Stomach (tissue), 9 donors: ENCODE measurements around the gene ABCA6. TPM values are rescaled to one million over a fixed set of nuclear protein-coding genes. Genes with fewer than 3 reads are reported as not detected.
"Not testable (repeated sequence)": the region's sequence is repeated elsewhere in the genome, so short reads cannot be mapped to it uniquely, and the experiment has no call there.

Experiments used
- DNase-seq, 2 donors: peaks; one replicate each; pipeline versions ENCODE4 v3.0.0 to v3.0.0-alpha.2; 2013 to 2019
- H3K27ac ChIP-seq, 5 donors: fragments of 200-600 bp in 4 of 5; sonication (generic) in 4 of 5; one replicate each; pipeline ENCODE4 v1.5.1; 2013 to 2019; ENCODE audit warnings: mild to moderate bottlenecking in 1 of 5, moderate library complexity in 1 of 5
- H3K27me3 ChIP-seq, 3 donors: fragments of 200-600 bp; sonication (generic); one replicate each; pipeline ENCODE4 v1.5.1; 2017 to 2019; ENCODE audit warnings: mixed run types in 1 of 3
- H3K36me3 ChIP-seq, 4 donors: fragments of 200-600 bp; sonication (generic); 1 replicate in 3 of 4; 2 replicates in 1 of 4; pipeline ENCODE4 v1.5.1; 2016 to 2019
- H3K4me1 ChIP-seq, 4 donors: fragments of 200-600 bp; sonication (generic); one replicate each; pipeline ENCODE4 v1.5.1; 2016 to 2019
- H3K4me3 ChIP-seq, 4 donors: fragments of 200-600 bp; sonication (generic) in 3 of 4; one replicate each; pipeline ENCODE4 v1.5.1; 2016 to 2019; ENCODE audit warnings: mild to moderate bottlenecking in 1 of 4
- H3K9me3 ChIP-seq, 4 donors: fragments of 200-600 bp; sonication (generic); one replicate each; pipeline ENCODE4 v1.5.1; 2016 to 2019
- EP300 ChIP-seq: sonication (generic); formaldehyde crosslinking; IDR thresholded peaks from one replicate; pipeline ENCODE4 v1.6.1; 2017; ENCODE audit warnings: antibody characterized with exemption
- POLR2A ChIP-seq, 4 donors: fragments of 450-650 bp; IDR thresholded peaks; one replicate each; pipeline ENCODE4 v1.6.1; 2016; ENCODE audit warnings: antibody characterized with exemption in 4 of 4, control low read depth in 2 of 4, mild to moderate bottlenecking in 1 of 4, moderate library complexity in 1 of 4
- POLR2AphosphoS5 ChIP-seq, 3 donors: sonication (generic); formaldehyde crosslinking; IDR thresholded peaks; one replicate each; pipeline ENCODE4 v1.6.1; 2016; ENCODE audit warnings: antibody characterized with exemption in 3 of 3
- WGBS, 5 donors: extraction: QIAGEN DNeasy Blood & Tissue Kit in 3 of 5; methylation state at CpG; one replicate each; pipeline versions ENCODE4 v1.1.5 to v1.1.7; 2013 to 2018; 5-methylcytosine and 5-hydroxymethylcytosine counted together
- intact Hi-C: fragments of 100-400 bp; cut with DNase I; formaldehyde crosslinking; loops from one replicate; pipeline ENCODE4 v1.15.1; 2023; ENCODE audit warnings: low total_unique reads
- polyA plus RNA-seq, 3 donors: library from polyadenylated mRNA; stranded (reverse); fragments of 200-250 nt; gene quantifications; one replicate each; pipeline ENCODE4 v1.2.3, GENCODE V29; 2013
- total RNA-seq, 5 donors: library from RNA; depleted of rRNA; stranded (reverse); fragments of >200 nt; gene quantifications; one replicate each; pipeline versions ENCODE4 v1.1.0 to v1.2.3, GENCODE V29; 2014 to 2016
- TF ChIP-seq, protein P1 (sequence below), 7 experiments: fragments of 450-650 bp in 4 of 7; fragments of 200-600 bp in 3 of 7; sonication (generic) in 3 of 7; IDR thresholded peaks; one replicate each; pipeline ENCODE4 v1.5.1; 2016 to 2019; ENCODE audit warnings: antibody characterized with exemption in 7 of 7, control low read depth in 2 of 7, mild to moderate bottlenecking in 1 of 7
- donor health status: healthy with polysubstance abuse.
- donor health status: Bipolar disorder and iron deficiency.
- donor health status: healthy.

Gene ABCA6
- total and polyA plus RNA-seq, 8 donors: 4.5 to 97.9 (median 19.2) TPM

DNA sequence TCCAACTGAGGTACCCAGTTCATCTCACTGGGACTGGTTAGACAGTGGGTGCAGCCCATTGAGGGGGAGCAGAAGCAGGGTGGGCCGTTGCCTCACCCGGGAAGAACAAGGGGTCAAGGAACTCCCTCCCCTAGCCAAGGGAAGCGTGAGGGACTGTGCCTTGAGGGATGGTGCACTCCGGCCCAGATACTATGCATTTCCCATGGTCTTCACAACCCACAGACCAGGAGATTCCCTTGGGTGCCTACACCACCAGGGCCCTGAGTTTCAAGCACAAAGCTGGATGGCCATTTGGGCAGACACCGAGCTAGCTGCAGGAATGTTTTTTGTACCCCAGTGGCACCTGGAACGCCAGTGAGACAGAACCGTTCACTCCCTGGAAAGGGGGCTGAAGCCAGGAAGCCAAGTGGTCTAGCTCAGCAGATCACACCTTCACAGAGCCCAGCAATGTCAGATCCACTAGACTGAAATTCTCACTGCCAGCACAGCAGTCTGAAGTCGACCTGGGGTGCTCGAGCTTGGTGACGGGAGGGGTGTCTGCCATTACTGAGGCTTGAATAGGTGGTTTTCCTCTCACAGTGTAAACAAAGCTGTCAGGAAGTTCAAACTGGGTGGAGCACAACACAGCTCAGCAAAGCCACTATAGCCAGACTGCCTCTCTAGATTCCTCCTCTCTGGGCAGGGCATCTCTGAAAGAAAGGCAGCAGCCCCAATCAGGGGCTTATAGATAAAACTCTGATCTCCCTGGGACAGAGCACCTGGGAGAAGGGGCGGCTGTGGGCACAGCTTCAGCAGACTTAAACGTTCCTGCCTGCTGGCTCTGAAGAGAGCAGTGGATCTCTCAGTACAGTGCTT, 71.1 kb downstream of the ABCA6 start:
- intact Hi-C loops, H3K4me3 ChIP-seq, H3K27ac ChIP-seq, H3K9me3 ChIP-seq, H3K27me3 ChIP-seq, H3K36me3 ChIP-seq: not testable (repeated sequence)
- peaks cover 0 to 13% (median 4%) of the 10 kb centered on the region in 4 donors for H3K4me1 ChIP-seq
- peak in 1 of 2 donors; percentile 51 for DNase-seq
- 50 to 79% (median 57%) methylated on average over 7 to 12 of the region's 12 CpGs for WGBS, 5 donors

- no peak for DNase-seq
- H3K9me3 ChIP-seq: peaks cover 0 to 1% (median 0%) of the 10 kb centered on the region in 4 donors
- no peak overlapping the region for H3K27ac ChIP-seq
- intact Hi-C loops: no loop called here
- TF ChIP-seq, protein P1, sequence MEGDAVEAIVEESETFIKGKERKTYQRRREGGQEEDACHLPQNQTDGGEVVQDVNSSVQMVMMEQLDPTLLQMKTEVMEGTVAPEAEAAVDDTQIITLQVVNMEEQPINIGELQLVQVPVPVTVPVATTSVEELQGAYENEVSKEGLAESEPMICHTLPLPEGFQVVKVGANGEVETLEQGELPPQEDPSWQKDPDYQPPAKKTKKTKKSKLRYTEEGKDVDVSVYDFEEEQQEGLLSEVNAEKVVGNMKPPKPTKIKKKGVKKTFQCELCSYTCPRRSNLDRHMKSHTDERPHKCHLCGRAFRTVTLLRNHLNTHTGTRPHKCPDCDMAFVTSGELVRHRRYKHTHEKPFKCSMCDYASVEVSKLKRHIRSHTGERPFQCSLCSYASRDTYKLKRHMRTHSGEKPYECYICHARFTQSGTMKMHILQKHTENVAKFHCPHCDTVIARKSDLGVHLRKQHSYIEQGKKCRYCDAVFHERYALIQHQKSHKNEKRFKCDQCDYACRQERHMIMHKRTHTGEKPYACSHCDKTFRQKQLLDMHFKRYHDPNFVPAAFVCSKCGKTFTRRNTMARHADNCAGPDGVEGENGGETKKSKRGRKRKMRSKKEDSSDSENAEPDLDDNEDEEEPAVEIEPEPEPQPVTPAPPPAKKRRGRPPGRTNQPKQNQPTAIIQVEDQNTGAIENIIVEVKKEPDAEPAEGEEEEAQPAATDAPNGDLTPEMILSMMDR (IDR thresholded peaks at IDR 0.05): no peak
- TF ChIP-seq POLR2A (IDR thresholded peaks at IDR 0.05): no peak
- TF ChIP-seq EP300: no peak
- no peak for TF ChIP-seq POLR2AphosphoS5 (IDR thresholded peaks at IDR 0.05)
- peaks cover 0 to 13% (median 4%) of the 10 kb centered on the region in 4 donors for H3K4me1 ChIP-seq
- no peak overlapping the region for H3K4me3 ChIP-seq
- no peaks in the 10 kb centered on the region for H3K27me3 ChIP-seq
- WGBS, 5 donors: 81 to 95% (median 92%) methylated on average over 5 of the region's 5 CpGs
- no peaks in the 10 kb centered on the region for H3K36me3 ChIP-seq
Observed at GRCh38 chr17:69069226-69069750, 72.4 kb downstream of the ABCA6 start.

- Histone ChIP-seq H3K27ac (no peak overlapping the region), H3K4me3 (no peak overlapping the region), H3K36me3 (no peaks in the 10 kb centered on the region), H3K27me3 (no peaks in the 10 kb centered on the region), H3K4me1 (peaks cover 0 to 13% (median 4%) of the 10 kb centered on the region in 4 donors), H3K9me3 (no peaks in the 10 kb centered on the region)
- DNase-seq: no peak
- TF ChIP-seq POLR2AphosphoS5 (IDR thresholded peaks at IDR 0.05): no peak
- no peak for TF ChIP-seq EP300
- TF ChIP-seq POLR2A (IDR thresholded peaks at IDR 0.05): no peak
- intact Hi-C loops: no loop called here
- WGBS, 5 donors: 92 to 97% (median 93%) methylated on average over 4 of the region's 4 CpGs
Observed at GRCh38 chr17:69067274-69068047, 74.2 kb downstream of the ABCA6 start.

DNA sequence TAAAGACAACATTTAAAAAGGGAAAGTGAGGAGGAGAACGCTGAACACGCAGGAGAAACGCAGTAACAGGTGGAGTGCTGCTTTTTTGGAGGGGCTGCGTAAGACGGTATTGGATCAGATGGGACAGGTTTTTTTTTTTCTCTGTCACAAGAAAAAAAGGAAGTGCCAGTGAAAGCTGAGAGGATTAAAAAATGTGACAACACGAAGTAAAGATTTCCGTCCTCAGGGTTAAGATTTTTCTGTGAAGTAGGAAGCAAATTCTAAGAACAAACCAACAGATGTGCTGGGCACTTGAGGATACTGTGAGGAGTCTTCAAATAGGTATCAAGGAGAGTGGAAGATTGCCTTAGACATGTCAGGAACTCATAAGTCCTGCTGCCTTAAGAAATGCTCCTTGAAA, 75.2 kb downstream of the ABCA6 start:
- Histone ChIP-seq H3K27ac (no peak overlapping the region), H3K9me3 (no peaks in the 10 kb centered on the region), H3K4me3 (no peak overlapping the region), H3K4me1 (peaks cover 0 to 13% (median 4%) of the 10 kb centered on the region in 4 donors), H3K36me3 (no peaks in the 10 kb centered on the region), H3K27me3 (no peaks in the 10 kb centered on the region)
- TF ChIP-seq EP300 (no peak), POLR2A (IDR thresholded peaks at IDR 0.05) (no peak), POLR2AphosphoS5 (IDR thresholded peaks at IDR 0.05) (no peak)
- TF ChIP-seq, protein P1 (IDR thresholded peaks at IDR 0.05): no peak
- WGBS, 5 donors: 76 to 91% (median 86%) methylated on average over 7 of the region's 7 CpGs
- no peak for DNase-seq
- intact Hi-C loops: no loop called here

- Histone ChIP-seq H3K36me3 (no peaks in the 10 kb centered on the region), H3K27me3 (no peaks in the 10 kb centered on the region), H3K4me3 (no peak overlapping the region), H3K9me3 (no peaks in the 10 kb centered on the region), H3K27ac (no peak overlapping the region), H3K4me1 (peaks cover 0 to 13% (median 0%) of the 10 kb centered on the region in 4 donors)
- intact Hi-C loops: no loop called here
- DNase-seq: no peak
- TF ChIP-seq POLR2A (IDR thresholded peaks at IDR 0.05) (no peak), EP300 (no peak)
Observed at GRCh38 chr17:69065113-69065512, 76.6 kb downstream of the ABCA6 start.
